NCI-H2107 treated with DMSO at 0.1 percent for 48 hours (cell line): ENCODE data around the gene PTPRD.

Experiments used
- DNase-seq: peaks from one replicate; lab custom pipeline; 2025; ENCODE audit not compliant: unreplicated experiment; lab: John Stamatoyannopoulos, UW

The PTPRD gene

DNA sequence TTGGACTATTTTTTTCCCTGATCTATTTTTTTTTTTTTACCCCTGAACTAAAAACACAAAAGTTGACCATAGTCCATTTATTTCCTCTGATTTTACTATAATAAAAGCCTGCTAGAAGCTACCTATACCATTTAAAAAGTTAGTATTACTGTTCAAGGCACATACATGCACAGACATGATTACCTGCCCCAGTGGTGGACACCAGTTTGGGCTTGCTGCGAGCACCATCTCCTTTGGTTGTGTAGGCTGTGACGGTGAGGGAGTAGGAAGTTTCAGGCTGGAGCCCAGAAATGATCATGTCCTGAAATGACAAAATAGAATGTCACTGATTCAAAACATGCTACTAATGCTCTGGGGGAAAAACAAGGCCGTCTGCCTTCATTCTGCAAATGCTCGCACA lies 2120.1 kb downstream of the PTPRD start:
- no peak for DNase-seq

DNA sequence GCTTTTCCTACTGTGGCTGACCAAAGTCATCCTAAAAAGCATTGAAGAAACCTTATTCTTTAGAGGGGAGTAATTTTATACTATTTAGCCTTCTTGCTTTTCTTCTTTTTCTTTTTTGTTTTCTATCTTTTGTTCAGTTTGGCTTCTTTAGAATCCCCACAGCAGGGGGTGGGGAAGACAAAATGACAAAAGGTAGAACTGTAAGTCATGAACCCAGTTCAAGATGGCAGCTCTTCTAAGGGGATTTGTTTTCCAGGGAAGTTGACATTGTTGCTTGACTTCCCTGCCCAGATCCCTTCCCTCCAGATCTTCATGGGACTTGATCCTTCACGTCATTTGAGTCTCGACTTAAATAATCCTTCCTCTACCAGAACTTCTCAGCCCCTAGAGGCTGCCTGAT lies 2120.8 kb downstream of the PTPRD start:
- no peak for DNase-seq

DNA sequence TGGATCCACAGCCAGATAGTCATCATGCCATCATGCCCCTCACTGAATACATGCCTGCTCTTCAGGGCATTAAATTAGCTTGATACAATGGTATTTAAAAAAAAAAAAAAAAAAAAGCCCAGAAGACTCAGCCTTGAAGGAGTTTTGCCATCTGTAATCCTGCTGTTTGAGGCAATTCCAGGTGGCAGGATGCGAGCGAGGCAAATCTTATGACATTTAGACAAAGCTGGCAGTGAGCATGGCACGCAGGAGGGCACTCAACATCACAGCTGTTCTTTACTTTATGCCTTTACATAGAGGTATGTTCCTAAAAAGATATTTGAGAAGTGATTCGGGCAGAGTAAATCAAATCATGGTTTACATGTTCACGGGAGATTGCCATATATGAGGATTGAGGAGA lies 2121.2 kb downstream of the PTPRD start:
- DNase-seq: no peak

DNA sequence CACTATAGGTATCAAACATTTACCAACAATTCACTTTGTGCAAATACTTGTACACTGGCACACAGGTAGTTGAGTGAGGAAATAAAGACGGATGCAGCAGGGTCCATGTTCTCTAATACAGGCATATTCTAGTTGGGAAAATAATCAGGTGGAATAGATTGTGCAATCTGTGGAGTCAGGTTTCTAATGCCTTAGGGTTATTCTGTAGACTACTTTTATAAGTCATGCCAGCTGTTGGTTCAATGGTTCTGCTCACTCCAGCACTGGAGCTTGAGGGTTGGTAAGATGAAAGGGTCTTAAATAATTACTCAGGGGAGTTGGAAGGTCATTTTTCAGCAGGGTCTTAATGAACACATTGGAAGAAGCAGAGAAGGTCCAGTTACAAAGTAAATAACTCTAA lies 2123.0 kb downstream of the PTPRD start:
- DNase-seq: peak; percentile 62

- DNase-seq: peak; percentile 8
These were observed 2126.7 kb downstream of the PTPRD start for GRCh38 chr9:8486095-8486494.

GRCh38 chr9:8484597-8485191 lies 2128.1 kb downstream of the PTPRD start:
- DNase-seq: no peak

- no peak for DNase-seq
These were observed 2135.4 kb downstream of the PTPRD start for GRCh38 chr9:8477450-8477849.

GRCh38 chr9:8474937-8475336 lies 2137.9 kb downstream of the PTPRD start:
- DNase-seq: no peak

- DNase-seq: no peak
These were observed 2139.4 kb downstream of the PTPRD start for GRCh38 chr9:8473244-8474020.

- no peak for DNase-seq
These were observed 2144.7 kb downstream of the PTPRD start for GRCh38 chr9:8468045-8468637.

GRCh38 chr9:8457816-8458215 lies 2155.0 kb downstream of the PTPRD start:
- DNase-seq: no peak

DNA sequence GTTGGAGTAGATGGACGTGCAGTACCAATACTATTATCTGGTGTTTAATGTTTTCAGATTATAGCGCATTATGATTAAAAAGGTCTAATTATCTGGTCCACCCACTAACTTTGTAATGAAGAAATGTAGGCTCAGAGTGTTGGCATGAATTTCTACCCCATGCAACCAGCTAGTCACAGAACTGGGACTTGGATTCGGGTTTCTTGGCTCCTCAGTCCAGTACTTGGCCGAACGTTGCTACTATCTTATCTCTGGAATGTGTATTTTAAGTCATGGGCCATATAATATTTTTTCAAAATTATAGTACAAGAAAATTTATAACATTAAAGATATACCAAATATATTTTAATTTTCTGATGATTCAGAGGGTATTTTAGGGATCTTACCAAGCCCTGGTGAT lies 2155.7 kb downstream of the PTPRD start:
- DNase-seq: no peak

DNA sequence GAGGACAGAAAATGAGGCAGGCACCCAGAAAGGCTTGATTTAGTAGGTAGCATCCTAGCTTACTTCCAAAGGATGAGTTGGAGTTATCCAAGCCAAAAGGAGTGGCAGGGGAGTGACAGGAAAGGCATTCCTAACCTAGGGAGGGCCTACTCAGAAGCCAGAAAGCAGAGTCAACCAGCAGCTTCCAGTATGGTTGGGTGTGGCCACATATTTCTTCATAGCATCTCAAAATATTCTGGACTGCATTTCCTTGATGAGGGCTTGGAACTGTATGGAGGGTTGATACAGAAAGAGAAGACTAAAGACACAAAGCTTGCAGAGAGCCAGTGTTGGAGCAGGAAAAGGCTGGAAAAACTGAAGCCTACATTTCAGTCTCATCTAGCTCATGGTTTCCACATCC lies 2156.5 kb downstream of the PTPRD start:
- no peak for DNase-seq

- DNase-seq: no peak
These were observed 2161.8 kb downstream of the PTPRD start for GRCh38 chr9:8450810-8451545.

DNA sequence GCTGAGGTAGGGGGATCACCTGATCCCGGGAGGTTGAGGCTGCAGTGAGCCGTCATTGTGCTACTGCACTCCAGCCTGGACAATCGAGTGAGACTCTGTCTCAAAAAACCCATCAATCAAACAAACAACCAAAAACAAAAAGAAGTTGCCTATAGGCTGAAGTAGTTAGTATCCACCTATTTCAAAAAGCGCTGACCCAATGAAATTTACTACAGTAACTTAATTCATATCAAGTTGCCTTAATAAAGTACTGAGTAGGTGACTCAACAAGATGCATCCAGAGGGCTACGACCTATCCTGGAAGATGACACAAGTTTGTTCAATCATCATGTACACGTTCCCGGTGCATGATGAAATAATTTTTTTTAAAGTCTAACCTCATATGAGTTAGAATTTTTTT lies 2164.6 kb downstream of the PTPRD start:
- no peak for DNase-seq

DNA sequence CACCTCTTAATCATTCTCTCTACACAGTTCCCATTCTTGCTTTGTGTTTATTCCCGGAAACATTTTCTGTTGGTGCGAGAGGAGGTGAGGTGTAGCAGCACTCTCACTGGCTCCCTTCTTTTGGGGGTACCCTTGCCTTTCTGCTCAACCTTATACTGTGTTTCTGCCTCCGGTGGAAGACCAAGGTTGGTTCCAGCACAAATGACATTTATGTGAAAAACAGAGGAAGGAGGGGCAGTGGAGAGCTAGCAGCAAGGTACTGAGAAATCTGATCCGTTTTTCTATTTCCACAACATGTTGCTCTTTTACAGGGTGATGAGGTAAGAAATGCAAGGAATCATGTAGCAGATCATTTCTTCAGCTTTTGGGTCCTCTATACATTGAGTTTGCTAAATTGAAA lies 2165.2 kb downstream of the PTPRD start:
- peak; percentile 35 for DNase-seq

DNA sequence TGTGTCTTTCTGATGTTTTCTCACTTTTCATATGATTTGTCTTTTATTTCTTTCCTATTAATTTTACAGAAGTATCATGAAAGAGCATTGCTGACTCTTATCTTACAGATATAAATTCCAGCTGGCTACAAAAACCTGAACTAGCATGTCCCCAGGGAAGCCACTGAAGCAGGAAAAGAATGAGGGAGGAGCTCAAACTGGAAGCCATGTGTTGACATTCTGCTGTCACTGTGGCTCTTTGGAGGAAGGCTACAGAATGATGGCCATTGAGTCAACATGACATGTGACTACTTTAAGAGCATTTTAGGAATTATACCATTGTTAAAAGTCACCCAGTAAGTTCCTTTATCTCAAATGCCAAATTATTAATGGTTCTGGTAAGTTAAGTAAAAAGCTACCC lies 2174.9 kb downstream of the PTPRD start:
- DNase-seq: peak; percentile 22

DNA sequence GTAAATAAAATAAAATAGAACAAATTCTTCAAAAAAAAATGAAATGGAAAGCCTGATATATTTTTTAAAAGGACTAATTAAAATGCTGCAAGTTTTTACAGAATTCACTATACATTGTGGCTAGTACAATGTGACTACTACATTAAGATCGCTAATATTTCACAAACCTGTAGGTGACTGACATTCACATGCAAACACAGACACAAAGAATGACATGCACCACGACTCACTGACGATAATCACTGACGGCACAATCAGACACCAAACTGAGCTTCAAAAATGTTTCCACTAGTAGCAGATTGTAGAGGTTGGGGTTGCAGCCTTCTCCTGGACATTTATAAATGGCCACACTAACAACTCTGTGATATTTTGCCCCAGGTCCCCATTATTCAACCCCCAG lies 2175.5 kb downstream of the PTPRD start:
- no peak for DNase-seq

DNA sequence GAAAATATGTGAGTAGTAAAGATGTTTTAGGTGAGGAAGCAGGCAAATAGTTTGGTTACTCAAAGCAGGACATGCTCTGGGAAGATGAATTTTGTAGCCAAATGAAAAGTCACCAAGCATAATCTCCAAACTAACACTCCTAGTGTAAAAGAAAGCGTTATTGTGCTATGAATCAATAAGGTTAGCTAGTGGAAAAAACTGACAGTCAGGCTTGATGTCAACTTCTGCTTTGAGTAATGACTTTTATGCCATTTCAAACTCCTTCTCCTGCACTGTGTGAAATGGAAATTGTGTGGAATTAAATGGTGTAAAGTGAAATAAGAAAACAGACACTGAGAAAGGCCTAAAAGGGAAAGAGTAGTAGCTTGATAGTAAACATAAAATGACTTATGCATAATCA lies 2176.0 kb downstream of the PTPRD start:
- DNase-seq: no peak

DNA sequence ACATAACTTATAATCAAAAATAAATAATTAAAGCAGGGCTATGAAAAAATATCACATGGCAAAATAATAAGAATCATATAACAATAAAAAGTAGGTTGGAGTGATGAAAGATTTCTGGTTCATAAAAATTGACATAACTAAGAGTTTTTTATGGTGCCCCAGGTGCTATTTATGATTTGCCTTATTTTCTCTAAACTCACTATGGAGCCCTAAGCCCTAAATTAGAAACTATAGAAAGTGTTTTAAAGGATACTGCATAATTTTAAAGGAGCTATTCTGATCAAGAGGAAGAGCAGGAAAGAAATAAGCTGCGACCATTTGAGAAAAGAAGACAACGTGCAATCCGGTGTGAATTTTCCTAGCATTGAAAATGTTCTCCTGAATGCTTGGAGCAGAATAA lies 2178.2 kb downstream of the PTPRD start:
- DNase-seq: no peak

DNA sequence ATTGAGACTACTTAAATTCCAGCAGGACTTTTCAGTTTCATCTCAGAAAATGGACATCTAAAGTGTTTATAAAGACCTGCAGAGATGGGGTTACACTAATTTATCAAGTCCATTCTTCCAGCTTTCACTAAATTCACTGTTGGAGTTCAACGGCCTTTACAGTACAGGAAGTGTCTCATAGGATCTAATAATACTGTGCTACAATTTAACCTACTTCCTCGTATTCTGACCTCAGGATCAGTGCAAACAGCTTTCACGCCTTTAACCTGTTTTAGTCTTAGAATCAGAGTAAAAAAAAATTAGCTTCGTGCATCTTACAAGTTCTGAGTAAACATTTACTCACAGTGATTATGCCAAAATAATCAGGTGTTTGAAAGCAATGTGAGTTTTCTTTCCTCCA lies 2180.6 kb downstream of the PTPRD start:
- no peak for DNase-seq

DNA sequence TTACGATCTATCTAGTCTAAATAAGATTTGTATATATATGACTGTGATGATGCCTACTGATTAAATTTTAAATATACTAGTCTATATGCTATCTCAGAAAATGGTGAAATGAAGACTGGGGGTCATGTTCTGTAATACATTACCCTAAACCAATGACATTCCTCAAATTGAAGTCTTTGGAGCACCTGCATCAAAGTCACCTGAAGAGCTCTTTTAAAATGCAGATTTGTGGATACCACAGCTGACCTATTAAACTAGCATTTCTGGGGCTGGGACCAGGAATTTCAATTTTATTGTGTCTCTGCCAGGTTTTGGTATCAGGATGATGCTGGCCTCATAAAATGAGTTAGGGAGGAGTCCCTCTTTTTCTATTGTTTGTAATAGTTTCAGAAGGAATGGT lies 2181.3 kb downstream of the PTPRD start:
- no peak for DNase-seq
